ENCODE measurements around the gene MYCT1.

Gene MYCT1

DNA sequence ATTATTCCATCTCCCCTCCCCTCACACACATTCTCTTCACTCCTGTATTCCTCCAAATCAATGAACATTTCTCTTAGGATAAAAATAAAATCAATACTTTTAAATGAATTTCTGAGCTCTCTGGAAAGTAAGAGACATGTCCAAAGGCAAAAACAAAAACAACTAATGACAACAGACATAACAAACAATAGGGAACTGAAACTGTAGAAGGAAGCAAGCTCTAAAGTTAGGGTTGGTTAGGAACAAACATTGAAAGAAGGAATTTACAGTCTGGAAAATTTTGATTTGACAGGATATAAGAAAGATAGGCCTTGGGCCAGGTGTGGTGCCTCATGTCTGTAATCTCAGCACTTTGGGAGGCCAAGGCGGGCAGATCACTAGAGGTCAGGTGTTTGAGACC, 17.5 kb upstream of the MYCT1 start:
- Histone ChIP-seq H3K4me1 (ENCODE audit: control insufficient read depth, insufficient read depth, low read length) (no peaks in the 10 kb centered on the region), H3K9me3 (ENCODE audit: control insufficient read depth, insufficient read depth, low read depth, low read length) (no peaks in the 10 kb centered on the region), H3K36me3 (ENCODE audit: control insufficient read depth in 2 of 2, insufficient read depth in 1 of 2, low read length in 2 of 2) (no peaks in the 10 kb centered on the region), H3K4me3 (ENCODE audit: low read depth, low read length) (no peak overlapping the region), H3K27ac (ENCODE audit: extremely low read depth, low read depth, low read length) (no peak overlapping the region)
- ChIA-PET POLR2A (no interaction called here), CTCF (interaction anchor here (0.7 to 1.3 kb wide), 4 partner anchors 11 to 342 kb away, joined by 3 to 5 read pairs (median 4); no protein-coding TSS in a partner anchor)
- TF ChIP-seq, protein P1, sequence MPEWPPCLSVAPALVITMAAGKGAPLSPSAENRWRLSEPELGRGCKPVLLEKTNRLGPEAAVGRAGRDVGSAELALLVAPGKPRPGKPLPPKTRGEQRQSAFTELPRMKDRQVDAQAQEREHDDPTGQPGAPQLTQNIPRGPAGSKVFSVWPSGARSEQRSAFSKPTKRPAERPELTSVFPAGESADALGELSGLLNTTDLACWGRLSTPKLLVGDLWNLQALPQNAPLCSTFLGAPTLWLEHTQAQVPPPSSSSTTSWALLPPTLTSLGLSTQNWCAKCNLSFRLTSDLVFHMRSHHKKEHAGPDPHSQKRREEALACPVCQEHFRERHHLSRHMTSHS (tag by site-specific recombination; IDR thresholded peaks at IDR 0.05) = no peak
- TF ChIP-seq ZNF274 (IDR thresholded peaks at IDR 0.05; ENCODE audit: low read length) (no peak), ZNF274 (tag by site-specific recombination; IDR thresholded peaks at IDR 0.05; ENCODE audit: borderline replicate concordance) (no peak), ZNF112 (tag by site-specific recombination; IDR thresholded peaks at IDR 0.05) (no peak), ZNF76 (tag by site-specific recombination; IDR thresholded peaks at IDR 0.05; ENCODE audit: borderline replicate concordance, low read depth) (no peak), ZNF548 (tag by site-specific recombination; IDR thresholded peaks at IDR 0.05) (no peak), ZSCAN16 (tag by site-specific recombination; IDR thresholded peaks at IDR 0.05) (no peak), ZNF621 (tag by site-specific recombination; IDR thresholded peaks at IDR 0.05) (no peak), BCL11A (tag by site-specific recombination; IDR thresholded peaks at IDR 0.05; ENCODE audit: low read depth) (no peak), ZNF626 (tag by site-specific recombination; IDR thresholded peaks at IDR 0.05) (no peak), ZNF175 (tag by site-specific recombination; IDR thresholded peaks at IDR 0.05) (no peak), ZNF221 (tag by site-specific recombination; IDR thresholded peaks at IDR 0.05; ENCODE audit: borderline replicate concordance) (no peak), ZNF670 (tag by site-specific recombination; IDR thresholded peaks at IDR 0.05; ENCODE audit: low read depth) (no peak), GLI2 (tag by site-specific recombination; IDR thresholded peaks at IDR 0.05; ENCODE audit: borderline replicate concordance, low read depth) (no peak), OVOL3 (tag by site-specific recombination; IDR thresholded peaks at IDR 0.05) (no peak)
- TF ChIP-seq, protein P2, sequence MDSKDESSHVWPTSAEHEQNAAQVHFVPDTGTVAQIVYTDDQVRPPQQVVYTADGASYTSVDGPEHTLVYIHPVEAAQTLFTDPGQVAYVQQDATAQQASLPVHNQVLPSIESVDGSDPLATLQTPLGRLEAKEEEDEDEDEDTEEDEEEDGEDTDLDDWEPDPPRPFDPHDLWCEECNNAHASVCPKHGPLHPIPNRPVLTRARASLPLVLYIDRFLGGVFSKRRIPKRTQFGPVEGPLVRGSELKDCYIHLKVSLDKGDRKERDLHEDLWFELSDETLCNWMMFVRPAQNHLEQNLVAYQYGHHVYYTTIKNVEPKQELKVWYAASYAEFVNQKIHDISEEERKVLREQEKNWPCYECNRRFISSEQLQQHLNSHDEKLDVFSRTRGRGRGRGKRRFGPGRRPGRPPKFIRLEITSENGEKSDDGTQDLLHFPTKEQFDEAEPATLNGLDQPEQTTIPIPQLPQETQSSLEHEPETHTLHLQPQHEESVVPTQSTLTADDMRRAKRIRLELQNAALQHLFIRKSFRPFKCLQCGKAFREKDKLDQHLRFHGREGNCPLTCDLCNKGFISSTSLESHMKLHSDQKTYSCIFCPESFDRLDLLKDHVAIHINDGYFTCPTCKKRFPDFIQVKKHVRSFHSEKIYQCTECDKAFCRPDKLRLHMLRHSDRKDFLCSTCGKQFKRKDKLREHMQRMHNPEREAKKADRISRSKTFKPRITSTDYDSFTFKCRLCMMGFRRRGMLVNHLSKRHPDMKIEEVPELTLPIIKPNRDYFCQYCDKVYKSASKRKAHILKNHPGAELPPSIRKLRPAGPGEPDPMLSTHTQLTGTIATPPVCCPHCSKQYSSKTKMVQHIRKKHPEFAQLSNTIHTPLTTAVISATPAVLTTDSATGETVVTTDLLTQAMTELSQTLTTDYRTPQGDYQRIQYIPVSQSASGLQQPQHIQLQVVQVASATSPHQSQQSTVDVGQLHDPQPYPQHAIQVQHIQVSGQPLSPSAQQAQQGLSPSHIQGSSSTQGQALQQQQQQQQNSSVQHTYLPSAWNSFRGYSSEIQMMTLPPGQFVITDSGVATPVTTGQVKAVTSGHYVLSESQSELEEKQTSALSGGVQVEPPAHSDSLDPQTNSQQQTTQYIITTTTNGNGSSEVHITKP (tag by site-specific recombination; IDR thresholded peaks at IDR 0.05) = no peak
- TF ChIP-seq, protein P3, sequence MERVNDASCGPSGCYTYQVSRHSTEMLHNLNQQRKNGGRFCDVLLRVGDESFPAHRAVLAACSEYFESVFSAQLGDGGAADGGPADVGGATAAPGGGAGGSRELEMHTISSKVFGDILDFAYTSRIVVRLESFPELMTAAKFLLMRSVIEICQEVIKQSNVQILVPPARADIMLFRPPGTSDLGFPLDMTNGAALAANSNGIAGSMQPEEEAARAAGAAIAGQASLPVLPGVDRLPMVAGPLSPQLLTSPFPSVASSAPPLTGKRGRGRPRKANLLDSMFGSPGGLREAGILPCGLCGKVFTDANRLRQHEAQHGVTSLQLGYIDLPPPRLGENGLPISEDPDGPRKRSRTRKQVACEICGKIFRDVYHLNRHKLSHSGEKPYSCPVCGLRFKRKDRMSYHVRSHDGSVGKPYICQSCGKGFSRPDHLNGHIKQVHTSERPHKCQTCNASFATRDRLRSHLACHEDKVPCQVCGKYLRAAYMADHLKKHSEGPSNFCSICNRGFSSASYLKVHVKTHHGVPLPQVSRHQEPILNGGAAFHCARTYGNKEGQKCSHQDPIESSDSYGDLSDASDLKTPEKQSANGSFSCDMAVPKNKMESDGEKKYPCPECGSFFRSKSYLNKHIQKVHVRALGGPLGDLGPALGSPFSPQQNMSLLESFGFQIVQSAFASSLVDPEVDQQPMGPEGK (tag by site-specific recombination; IDR thresholded peaks at IDR 0.05) = no peak
- TF ChIP-seq, protein P4, sequence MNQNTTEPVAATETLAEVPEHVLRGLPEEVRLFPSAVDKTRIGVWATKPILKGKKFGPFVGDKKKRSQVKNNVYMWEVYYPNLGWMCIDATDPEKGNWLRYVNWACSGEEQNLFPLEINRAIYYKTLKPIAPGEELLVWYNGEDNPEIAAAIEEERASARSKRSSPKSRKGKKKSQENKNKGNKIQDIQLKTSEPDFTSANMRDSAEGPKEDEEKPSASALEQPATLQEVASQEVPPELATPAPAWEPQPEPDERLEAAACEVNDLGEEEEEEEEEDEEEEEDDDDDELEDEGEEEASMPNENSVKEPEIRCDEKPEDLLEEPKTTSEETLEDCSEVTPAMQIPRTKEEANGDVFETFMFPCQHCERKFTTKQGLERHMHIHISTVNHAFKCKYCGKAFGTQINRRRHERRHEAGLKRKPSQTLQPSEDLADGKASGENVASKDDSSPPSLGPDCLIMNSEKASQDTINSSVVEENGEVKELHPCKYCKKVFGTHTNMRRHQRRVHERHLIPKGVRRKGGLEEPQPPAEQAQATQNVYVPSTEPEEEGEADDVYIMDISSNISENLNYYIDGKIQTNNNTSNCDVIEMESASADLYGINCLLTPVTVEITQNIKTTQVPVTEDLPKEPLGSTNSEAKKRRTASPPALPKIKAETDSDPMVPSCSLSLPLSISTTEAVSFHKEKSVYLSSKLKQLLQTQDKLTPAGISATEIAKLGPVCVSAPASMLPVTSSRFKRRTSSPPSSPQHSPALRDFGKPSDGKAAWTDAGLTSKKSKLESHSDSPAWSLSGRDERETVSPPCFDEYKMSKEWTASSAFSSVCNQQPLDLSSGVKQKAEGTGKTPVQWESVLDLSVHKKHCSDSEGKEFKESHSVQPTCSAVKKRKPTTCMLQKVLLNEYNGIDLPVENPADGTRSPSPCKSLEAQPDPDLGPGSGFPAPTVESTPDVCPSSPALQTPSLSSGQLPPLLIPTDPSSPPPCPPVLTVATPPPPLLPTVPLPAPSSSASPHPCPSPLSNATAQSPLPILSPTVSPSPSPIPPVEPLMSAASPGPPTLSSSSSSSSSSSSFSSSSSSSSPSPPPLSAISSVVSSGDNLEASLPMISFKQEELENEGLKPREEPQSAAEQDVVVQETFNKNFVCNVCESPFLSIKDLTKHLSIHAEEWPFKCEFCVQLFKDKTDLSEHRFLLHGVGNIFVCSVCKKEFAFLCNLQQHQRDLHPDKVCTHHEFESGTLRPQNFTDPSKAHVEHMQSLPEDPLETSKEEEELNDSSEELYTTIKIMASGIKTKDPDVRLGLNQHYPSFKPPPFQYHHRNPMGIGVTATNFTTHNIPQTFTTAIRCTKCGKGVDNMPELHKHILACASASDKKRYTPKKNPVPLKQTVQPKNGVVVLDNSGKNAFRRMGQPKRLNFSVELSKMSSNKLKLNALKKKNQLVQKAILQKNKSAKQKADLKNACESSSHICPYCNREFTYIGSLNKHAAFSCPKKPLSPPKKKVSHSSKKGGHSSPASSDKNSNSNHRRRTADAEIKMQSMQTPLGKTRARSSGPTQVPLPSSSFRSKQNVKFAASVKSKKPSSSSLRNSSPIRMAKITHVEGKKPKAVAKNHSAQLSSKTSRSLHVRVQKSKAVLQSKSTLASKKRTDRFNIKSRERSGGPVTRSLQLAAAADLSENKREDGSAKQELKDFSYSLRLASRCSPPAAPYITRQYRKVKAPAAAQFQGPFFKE (tag by site-specific recombination; IDR thresholded peaks at IDR 0.05; ENCODE audit: borderline replicate concordance) = no peak

All from HEK293 (cell line).